AG08395 (cell line): ENCODE data around the gene LIMS2.

Experiments used
- DNase-seq: peaks from one replicate; pipeline ENCODE4 v3.0.0; 2012; ENCODE audit warnings: mixed read lengths, low spot score

The LIMS2 gene

GRCh38 chr2:127701193-127701650, 25.9 kb upstream of the LIMS2 start, which contains the start of gene SFT2D3:
Gene SFT2D3 (plus strand): TSS chr2:127701497. CDS start chr2:127701529, 32 bp downstream.
- peak; percentile 94 for DNase-seq

GRCh38 chr2:127700527-127701192, 25.3 kb upstream of the LIMS2 start:
- no peak for DNase-seq

- no peak for DNase-seq
Measured at GRCh38 chr2:127698553-127699355, 23.4 kb upstream of the LIMS2 start.

- no peak for DNase-seq
Measured at GRCh38 chr2:127697482-127698180, 22.3 kb upstream of the LIMS2 start.

- peak; percentile 59 for DNase-seq
Measured at GRCh38 chr2:127695491-127696472, 20.5 kb upstream of the LIMS2 start.

- DNase-seq: no peak
Measured at GRCh38 chr2:127694986-127695385, 19.7 kb upstream of the LIMS2 start.

- no peak for DNase-seq
Measured at GRCh38 chr2:127690696-127691095, 15.4 kb upstream of the LIMS2 start.

- no peak for DNase-seq
Measured at GRCh38 chr2:127688405-127688804, 13.1 kb upstream of the LIMS2 start.

GRCh38 chr2:127685410-127686080, 10.2 kb upstream of the LIMS2 start:
- no peak for DNase-seq

GRCh38 chr2:127683757-127684156, 8.4 kb upstream of the LIMS2 start:
- no peak for DNase-seq

- DNase-seq: no peak
Measured at GRCh38 chr2:127683056-127683455, 7.7 kb upstream of the LIMS2 start.

GRCh38 chr2:127681976-127682857, 6.9 kb upstream of the LIMS2 start:
- no peak for DNase-seq

GRCh38 chr2:127681288-127681804, 6.0 kb upstream of the LIMS2 start:
- DNase-seq: no peak

- DNase-seq: no peak
Measured at GRCh38 chr2:127680706-127681287, 5.5 kb upstream of the LIMS2 start.

GRCh38 chr2:127679680-127680361, 4.5 kb upstream of the LIMS2 start:
- DNase-seq: no peak

GRCh38 chr2:127678991-127679390, 3.7 kb upstream of the LIMS2 start:
- no peak for DNase-seq

- DNase-seq: no peak
Measured at GRCh38 chr2:127678531-127678930, 3.2 kb upstream of the LIMS2 start.

- DNase-seq: no peak
Measured at GRCh38 chr2:127676906-127677305, 1.6 kb upstream of the LIMS2 start.
